Mesothelial cell of epicardium (in vitro differentiated cells): Measurements from ENCODE around the gene LRPPRC. TPM values are rescaled to one million over a fixed set of nuclear protein-coding genes. Genes with fewer than 3 reads are reported as not detected.

Experiments used
- DNase-seq, 2 experiments: peaks; one replicate each; pipeline ENCODE4 v3.0.0; 2021; ENCODE audit warnings: low spot score in 2 of 2; ENCODE audit not compliant: unreplicated experiment in 2 of 2
- H3K27ac Mint-ChIP-seq: 2 replicates; pipeline ENCODE4 v1.8.0; 2021; ENCODE audit warnings: mixed read lengths
- H3K27me3 Mint-ChIP-seq: 2 replicates; pipeline ENCODE4 v1.8.0; 2021; ENCODE audit warnings: low read depth, mixed read lengths
- H3K36me3 Mint-ChIP-seq: 2 replicates; pipeline ENCODE4 v1.8.0; 2021; ENCODE audit warnings: mixed read lengths
- H3K4me1 Mint-ChIP-seq: 2 replicates; pipeline ENCODE4 v1.8.0; 2021; ENCODE audit warnings: mixed read lengths
- H3K4me3 Mint-ChIP-seq: 2 replicates; pipeline ENCODE4 v1.8.0; 2021; ENCODE audit warnings: mild to moderate bottlenecking, moderate library complexity, mixed read lengths
- H3K9me3 Mint-ChIP-seq: 2 replicates; pipeline ENCODE4 v1.8.0; 2021; ENCODE audit warnings: mixed read lengths
- total RNA-seq: library from RNA; stranded (reverse); gene quantifications from 3 replicates; pipeline ENCODE4 v1.2.1, GENCODE V29; 2021
- TF ChIP-seq, protein P1 (sequence below): fragments of 200-600 bp; sonication (generic); IDR thresholded peaks from one replicate; pipeline ENCODE4 v1.5.0; 2021; ENCODE audit warnings: antibody characterized with exemption; ENCODE audit not compliant: unreplicated experiment

Gene LRPPRC
- total RNA-seq, 1 donor from 2014 or later: 99.9 TPM

GRCh38 chr2:43941966-43942365 lies 53.8 kb downstream of the LRPPRC start:
- no peaks in the 10 kb centered on the region for H3K27me3 Mint-ChIP-seq
- no peak overlapping the region for H3K27ac Mint-ChIP-seq
- H3K4me3 Mint-ChIP-seq: no peak overlapping the region
- TF ChIP-seq, protein P1, sequence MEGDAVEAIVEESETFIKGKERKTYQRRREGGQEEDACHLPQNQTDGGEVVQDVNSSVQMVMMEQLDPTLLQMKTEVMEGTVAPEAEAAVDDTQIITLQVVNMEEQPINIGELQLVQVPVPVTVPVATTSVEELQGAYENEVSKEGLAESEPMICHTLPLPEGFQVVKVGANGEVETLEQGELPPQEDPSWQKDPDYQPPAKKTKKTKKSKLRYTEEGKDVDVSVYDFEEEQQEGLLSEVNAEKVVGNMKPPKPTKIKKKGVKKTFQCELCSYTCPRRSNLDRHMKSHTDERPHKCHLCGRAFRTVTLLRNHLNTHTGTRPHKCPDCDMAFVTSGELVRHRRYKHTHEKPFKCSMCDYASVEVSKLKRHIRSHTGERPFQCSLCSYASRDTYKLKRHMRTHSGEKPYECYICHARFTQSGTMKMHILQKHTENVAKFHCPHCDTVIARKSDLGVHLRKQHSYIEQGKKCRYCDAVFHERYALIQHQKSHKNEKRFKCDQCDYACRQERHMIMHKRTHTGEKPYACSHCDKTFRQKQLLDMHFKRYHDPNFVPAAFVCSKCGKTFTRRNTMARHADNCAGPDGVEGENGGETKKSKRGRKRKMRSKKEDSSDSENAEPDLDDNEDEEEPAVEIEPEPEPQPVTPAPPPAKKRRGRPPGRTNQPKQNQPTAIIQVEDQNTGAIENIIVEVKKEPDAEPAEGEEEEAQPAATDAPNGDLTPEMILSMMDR: no peak
- no peaks in the 10 kb centered on the region for H3K9me3 Mint-ChIP-seq
- H3K4me1 Mint-ChIP-seq: no peaks in the 10 kb centered on the region
- peaks cover 28% of the 10 kb centered on the region for H3K36me3 Mint-ChIP-seq
- DNase-seq: no peak

- Mint-ChIP-seq H3K36me3 (peaks cover 24% of the 10 kb centered on the region), H3K4me3 (no peak overlapping the region), H3K4me1 (no peaks in the 10 kb centered on the region), H3K27ac (no peak overlapping the region), H3K27me3 (no peaks in the 10 kb centered on the region), H3K9me3 (no peaks in the 10 kb centered on the region)
- no peak for DNase-seq
- TF ChIP-seq, protein P1: no peak
These were observed 54.4 kb downstream of the LRPPRC start for GRCh38 chr2:43941359-43941758.

GRCh38 chr2:43939695-43940256 lies 56.0 kb downstream of the LRPPRC start:
- H3K36me3 Mint-ChIP-seq: peaks cover 16% of the 10 kb centered on the region
- H3K27me3 Mint-ChIP-seq: no peaks in the 10 kb centered on the region
- no peak overlapping the region for H3K27ac Mint-ChIP-seq
- DNase-seq: no peak
- H3K9me3 Mint-ChIP-seq: no peaks in the 10 kb centered on the region
- no peak overlapping the region for H3K4me3 Mint-ChIP-seq
- H3K4me1 Mint-ChIP-seq: no peaks in the 10 kb centered on the region
- TF ChIP-seq, protein P1: no peak

DNA sequence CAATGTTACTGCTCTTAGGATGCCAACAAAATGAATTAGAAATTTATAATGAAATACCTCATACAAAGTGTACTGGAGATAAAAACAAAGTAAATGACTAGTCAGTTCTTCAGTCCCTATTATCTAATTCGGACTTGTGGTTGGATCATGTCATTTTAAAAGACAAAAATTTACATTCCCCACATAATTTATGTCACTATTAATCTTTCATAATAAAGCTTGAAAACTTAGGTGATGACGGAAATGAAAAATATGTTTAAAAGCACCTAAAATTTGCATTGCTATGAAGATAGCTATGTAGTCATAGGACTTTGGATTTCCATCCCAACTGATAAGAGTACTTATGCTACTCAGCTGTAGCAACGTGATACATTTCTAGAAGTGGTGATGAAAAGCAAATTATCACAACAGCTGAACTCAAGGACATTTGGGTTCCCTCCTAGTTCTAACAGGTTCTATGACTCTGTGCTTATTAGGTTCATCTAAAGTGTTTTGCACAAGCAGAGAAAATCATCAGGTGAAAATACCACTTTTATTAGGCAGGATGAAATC lies 58.4 kb downstream of the LRPPRC start:
- H3K36me3 Mint-ChIP-seq: peaks cover 16% of the 10 kb centered on the region
- H3K27me3 Mint-ChIP-seq: no peaks in the 10 kb centered on the region
- no peaks in the 10 kb centered on the region for H3K9me3 Mint-ChIP-seq
- no peak overlapping the region for H3K27ac Mint-ChIP-seq
- no peak overlapping the region for H3K4me3 Mint-ChIP-seq
- TF ChIP-seq, protein P1: no peak
- DNase-seq: no peak
- H3K4me1 Mint-ChIP-seq: no peaks in the 10 kb centered on the region

DNA sequence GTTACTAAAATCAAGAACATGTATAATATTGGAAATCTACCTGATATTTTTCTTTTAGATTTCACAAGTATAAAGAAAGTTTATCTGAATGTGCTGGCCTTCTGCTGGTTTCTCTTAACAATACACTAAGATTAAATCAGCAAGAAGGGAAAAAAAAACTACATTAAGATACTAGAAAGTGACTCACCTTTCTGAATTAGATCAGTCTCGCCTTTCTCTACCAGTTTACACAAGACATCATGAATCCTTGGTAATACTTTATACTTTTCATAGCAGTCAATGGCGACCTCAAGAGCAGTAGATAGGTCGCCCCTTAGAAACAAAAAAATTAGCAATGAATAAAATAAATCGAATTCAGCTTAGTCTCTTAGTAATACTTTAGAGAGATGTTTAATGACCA lies 61.2 kb downstream of the LRPPRC start:
- Mint-ChIP-seq H3K4me1 (no peaks in the 10 kb centered on the region), H3K36me3 (peaks cover 23% of the 10 kb centered on the region), H3K4me3 (no peak overlapping the region), H3K27ac (no peak overlapping the region), H3K27me3 (no peaks in the 10 kb centered on the region), H3K9me3 (no peaks in the 10 kb centered on the region)
- TF ChIP-seq, protein P1: no peak
- no peak for DNase-seq
